Spleen (tissue), 11 donors: ENCODE measurements around the gene CTNNA1. TPM values are rescaled to one million over a fixed set of nuclear protein-coding genes. Genes with fewer than 3 reads are reported as not detected.

Experiments used
- DNase-seq: peaks from one replicate; pipeline ENCODE4 v3.0.0-alpha.2; 2020
- H3K27ac ChIP-seq, 8 donors: fragments of 200-600 bp; sonication (generic) in 7 of 8; 1 replicate in 4 of 8; 2 replicates in 4 of 8; pipeline versions ENCODE4 v1.5.0 to v1.8.0; 2016 to 2021; ENCODE audit warnings: inconsistent platforms in 4 of 8, mild to moderate bottlenecking in 4 of 8, moderate library complexity in 1 of 8
- H3K27me3 ChIP-seq, 7 donors: fragments of 200-600 bp; sonication (generic) in 6 of 7; replicated peaks in 1 of 7; 1 replicate in 4 of 7; 2 replicates in 3 of 7; pipeline versions ENCODE4 v1.5.0 to v1.8.0; 2016 to 2021; ENCODE audit warnings: inconsistent platforms in 3 of 7, mild to moderate bottlenecking in 1 of 7
- H3K36me3 ChIP-seq, 6 donors: fragments of 200-600 bp; sonication (generic) in 5 of 6; 1 replicate in 4 of 6; 2 replicates in 2 of 6; pipeline versions ENCODE4 v1.5.0 to v1.8.0; 2016 to 2021; ENCODE audit warnings: inconsistent platforms in 2 of 6
- H3K4me1 ChIP-seq, 6 donors: fragments of 200-600 bp; sonication (generic) in 5 of 6; 1 replicate in 3 of 6; 2 replicates in 3 of 6; pipeline versions ENCODE4 v1.5.0 to v1.8.0; 2016 to 2021; ENCODE audit warnings: inconsistent platforms in 3 of 6
- H3K4me3 ChIP-seq, 8 donors: fragments of 200-600 bp; sonication (generic) in 7 of 8; 1 replicate in 4 of 8; 2 replicates in 4 of 8; pipeline versions ENCODE4 v1.5.0 to v1.8.0; 2016 to 2021; ENCODE audit warnings: inconsistent platforms in 4 of 8, mild to moderate bottlenecking in 4 of 8, moderate library complexity in 2 of 8
- H3K9me3 ChIP-seq, 8 donors: fragments of 200-600 bp; sonication (generic) in 7 of 8; 1 replicate in 4 of 8; 2 replicates in 4 of 8; pipeline versions ENCODE4 v1.5.0 to v1.8.0; 2016 to 2021; ENCODE audit warnings: inconsistent platforms in 4 of 8
- CTCF ChIP-seq, 11 experiments: fragments of 200-600 bp in 7 of 11; fragments of 450-650 bp in 4 of 11; sonication (generic) in 4 of 11; IDR thresholded peaks in 8 of 11; conservative IDR thresholded peaks in 3 of 11; 1 replicate in 7 of 11; 2 replicates in 4 of 11; pipeline versions ENCODE4 v1.4.0 to v1.8.0; 2016 to 2021; ENCODE audit warnings: antibody characterized with exemption in 11 of 11, inconsistent platforms in 4 of 11, mild to moderate bottlenecking in 1 of 11
- POLR2A ChIP-seq, 3 donors: fragments of 450-650 bp; IDR thresholded peaks; one replicate each; pipeline ENCODE4 v1.5.1; 2017; ENCODE audit warnings: antibody characterized with exemption in 3 of 3, mild to moderate bottlenecking in 1 of 3
- POLR2AphosphoS5 ChIP-seq, 3 donors: sonication (generic); formaldehyde crosslinking; IDR thresholded peaks; one replicate each; pipeline ENCODE4 v1.5.1; 2017; ENCODE audit warnings: antibody characterized with exemption in 3 of 3
- WGBS, 5 donors: extraction: QIAGEN DNeasy Blood & Tissue Kit in 3 of 5; methylation state at CpG; one replicate each; pipeline versions ENCODE4 v1.1.5 to v1.1.7; 2013 to 2018; 5-methylcytosine and 5-hydroxymethylcytosine counted together
- intact Hi-C: fragments of 100-400 bp; cut with DNase I; formaldehyde crosslinking; loops from one replicate; pipeline ENCODE4 v1.15.0; 2023; ENCODE audit warnings: low total_unique reads
- polyA plus RNA-seq, 3 donors: library from polyadenylated mRNA; stranded (reverse); fragments of 200-250 nt; gene quantifications; one replicate each; pipeline ENCODE4 v1.2.1, GENCODE V29; 2013
- total RNA-seq, 7 donors: library from RNA; depleted of rRNA in 3 of 7; stranded (reverse); fragments of >200 nt in 3 of 7; fragmentation: NEBNext Ultra II Directional in 4 of 7; extraction: Animal tissue kit (Norgen Biotek cat#: 25700) in 4 of 7; gene quantifications; one replicate each; pipeline versions ENCODE4 v1.1.0 to v1.2.1, GENCODE V29; 2016 to 2021
- donor health status: healthy with polysubstance abuse.
- donor health status: DM: no; HTN: no; CAD: no; lungs with moderate emphysema.
- donor health status: DM: no; HTN: no; CAD: no.
- donor health status: Bipolar disorder and iron deficiency.
- donor health status: healthy.
- donor health status: DM: no; HTN: no; CAD: no.
- donor health status: DM: yes; HTN: yes; CAD: no.

CTNNA1 gene
- total and polyA plus RNA-seq, 10 donors, result 26.7 to 313 (median 186) TPM

GRCh38 chr5:138803285-138803684 is 50.1 kb downstream of the CTNNA1 start:
- no peak overlapping the region for H3K27ac ChIP-seq
- peaks cover 0 to 12% (median 4%) of the 10 kb centered on the region in 6 donors for H3K4me1 ChIP-seq
- peaks cover 0 to 12% (median 10%) of the 10 kb centered on the region in 8 donors for H3K9me3 ChIP-seq
- H3K4me3 ChIP-seq, result no peak overlapping the region
- TF ChIP-seq POLR2AphosphoS5 (IDR thresholded peaks at IDR 0.05) (no peak), CTCF (IDR thresholded peaks at IDR 0.05 in 8 of 11, conservative IDR thresholded peaks at IDR 0.05 in 3 of 11) (no peak), POLR2A (IDR thresholded peaks at IDR 0.05) (no peak)
- DNase-seq, result no peak
- intact Hi-C loops, result no loop called here
- H3K27me3 ChIP-seq, result no peaks in the 10 kb centered on the region
- H3K36me3 ChIP-seq, result peaks cover 0 to 22% (median 0%) of the 10 kb centered on the region in 6 donors
- WGBS, 5 donors, result 87 to 97% (median 93%) methylated on average over 3 of the region's 3 CpGs

GRCh38 chr5:138803935-138804334 is 50.7 kb downstream of the CTNNA1 start:
- no peak overlapping the region for H3K27ac ChIP-seq
- no peaks in the 10 kb centered on the region for H3K27me3 ChIP-seq
- no peak overlapping the region for H3K4me3 ChIP-seq
- peaks cover 0 to 12% (median 10%) of the 10 kb centered on the region in 8 donors for H3K9me3 ChIP-seq
- 90 to 97% (median 97%) methylated on average over 1 of the region's 1 CpG for WGBS, 5 donors
- TF ChIP-seq POLR2AphosphoS5 (IDR thresholded peaks at IDR 0.05), result no peak
- no peak for TF ChIP-seq POLR2A (IDR thresholded peaks at IDR 0.05)
- TF ChIP-seq CTCF (IDR thresholded peaks at IDR 0.05 in 8 of 11, conservative IDR thresholded peaks at IDR 0.05 in 3 of 11), result no peak
- H3K36me3 ChIP-seq, result peaks cover 0 to 22% (median 0%) of the 10 kb centered on the region in 6 donors
- intact Hi-C loops, result no loop called here
- H3K4me1 ChIP-seq, result peaks cover 0 to 12% (median 4%) of the 10 kb centered on the region in 6 donors
- no peak for DNase-seq

GRCh38 chr5:138805096-138805495 is 51.9 kb downstream of the CTNNA1 start:
- Histone ChIP-seq H3K27ac (no peak overlapping the region), H3K27me3 (no peaks in the 10 kb centered on the region), H3K4me3 (no peak overlapping the region), H3K36me3 (peaks cover 0 to 20% (median 1%) of the 10 kb centered on the region in 6 donors), H3K9me3 (peaks cover 0 to 7% (median 6%) of the 10 kb centered on the region in 8 donors), H3K4me1 (peaks cover 0 to 12% (median 4%) of the 10 kb centered on the region in 6 donors)
- TF ChIP-seq POLR2AphosphoS5 (IDR thresholded peaks at IDR 0.05), result no peak
- TF ChIP-seq POLR2A (IDR thresholded peaks at IDR 0.05), result no peak
- no peak for TF ChIP-seq CTCF (IDR thresholded peaks at IDR 0.05 in 8 of 11, conservative IDR thresholded peaks at IDR 0.05 in 3 of 11)
- no peak for DNase-seq
- intact Hi-C loops, result no loop called here

GRCh38 chr5:138807182-138807581 is 54.0 kb downstream of the CTNNA1 start:
- intact Hi-C loops, result no loop called here
- H3K36me3 ChIP-seq, result peaks cover 0 to 29% (median 3%) of the 10 kb centered on the region in 6 donors
- DNase-seq, result no peak
- H3K27ac ChIP-seq, result no peak overlapping the region
- 56 to 79% (median 70%) methylated on average over 1 of the region's 1 CpG for WGBS, 5 donors
- no peaks in the 10 kb centered on the region for H3K9me3 ChIP-seq
- no peak overlapping the region for H3K4me3 ChIP-seq
- TF ChIP-seq POLR2AphosphoS5 (IDR thresholded peaks at IDR 0.05) (no peak), CTCF (IDR thresholded peaks at IDR 0.05 in 8 of 11, conservative IDR thresholded peaks at IDR 0.05 in 3 of 11) (no peak), POLR2A (IDR thresholded peaks at IDR 0.05) (no peak)
- H3K27me3 ChIP-seq, result no peaks in the 10 kb centered on the region
- peaks cover 0 to 12% (median 4%) of the 10 kb centered on the region in 6 donors for H3K4me1 ChIP-seq
